K562 (cell line): Measurements from ENCODE around the gene PRKAR2B. TPM values are rescaled to one million over a fixed set of nuclear protein-coding genes. Genes with fewer than 3 reads are reported as not detected.
A peak's percentile ranks its signal among the peaks of the same experiment; 100 is the strongest.

Experiments
- CREB1 ChIP-seq, 2 experiments: sonication (generic) in 1 of 2; formaldehyde crosslinking in 1 of 2; IDR thresholded peaks; 2 replicates each; pipeline versions ENCODE4 v1.6.1 to v1.8.0; 2012 to 2022; ENCODE audit warnings: inconsistent platforms in 1 of 2, mild to moderate bottlenecking in 1 of 2, missing genetic modification reagents in 1 of 2, moderate library complexity in 1 of 2
- KAT7 ChIP-seq: sonication (generic); formaldehyde crosslinking; IDR thresholded peaks from 2 replicates; pipeline ENCODE4 v1.8.0; 2022; ENCODE audit warnings: missing genetic modification reagents, mild to moderate bottlenecking, borderline replicate concordance
- KDM2B ChIP-seq: fragments of 250-450 bp; sonication (Bioruptor Pico); IDR thresholded peaks from 2 replicates; pipeline ENCODE4 v1.8.0; 2021; ENCODE audit warnings: mild to moderate bottlenecking, moderate library complexity
- MYC ChIP-seq, 2 experiments: fragments of 250-450 bp in 1 of 2; sonication (Bioruptor Pico) in 1 of 2; IDR thresholded peaks; 2 replicates each; pipeline versions ENCODE4 v1.5.1 to v1.6.1; 2012 to 2021; ENCODE audit warnings: low read depth in 2 of 2, borderline replicate concordance in 1 of 2, improper control_type of control experiment in 1 of 2, low read length in 1 of 2, mild to moderate bottlenecking in 1 of 2, moderate library complexity in 1 of 2
- TBL1XR1 ChIP-seq, 2 experiments: IDR thresholded peaks; 2 replicates each; pipeline ENCODE4 v1.6.1; 2012; ENCODE audit warnings: improper control_type of control experiment in 2 of 2, low read length in 2 of 2, mild to moderate bottlenecking in 1 of 2
- TEAD1 ChIP-seq, 2 experiments: fragments of 450-650 bp in 1 of 2; sonication (generic) in 1 of 2; formaldehyde crosslinking; IDR thresholded peaks; 2 replicates each; pipeline versions ENCODE4 v1.4.0 to v1.8.0; 2020 to 2022; ENCODE audit warnings: mild to moderate bottlenecking in 2 of 2, missing genetic modification reagents in 1 of 2
- ZNF212 ChIP-seq: fragments of 450-650 bp; formaldehyde crosslinking; IDR thresholded peaks from 2 replicates; pipeline ENCODE4 v1.4.0; 2020; ENCODE audit warnings: mild to moderate bottlenecking
- polyA plus RNA-seq, 8 experiments: library from polyadenylated mRNA; depleted of rRNA in 4 of 8; stranded (reverse) in 5 of 8; unstranded in 3 of 8; fragments of >200 nt; fragmentation: Nextera tagmentation in 2 of 8; fragmentation: Illumina TruSeq in 1 of 8; extraction: Ambion mirVana in 2 of 8; extraction: Trizol in 1 of 8; gene quantifications; 2 replicates each; pipeline versions ENCODE4 v1.2.1 to v1.2.3, GENCODE V29; 2011 to 2014; ENCODE audit warnings: inconsistent platforms in 1 of 8, missing spikeins in 1 of 8
- total RNA-seq, 7 experiments: library from RNA; depleted of rRNA in 6 of 7; stranded (reverse); fragments of >200 nt in 6 of 7; fragmentation: Illumina TruSeq in 2 of 7; extraction: Trizol in 2 of 7; gene quantifications; 2 replicates each; pipeline versions ENCODE4 v1.2.1 to v1.2.3, GENCODE V29; 2011 to 2021; ENCODE audit warnings: low replicate concordance in 1 of 7
- TF ChIP-seq, protein P1 (sequence below): fragments of 450-650 bp; IDR thresholded peaks from 2 replicates; pipeline ENCODE4 v1.6.1; 2016; ENCODE audit warnings: mild to moderate bottlenecking, moderate library complexity
- TF ChIP-seq, protein P2 (sequence below): fragments of 450-650 bp; IDR thresholded peaks from 2 replicates; pipeline ENCODE4 v1.6.1; 2016; ENCODE audit warnings: borderline replicate concordance
- TF ChIP-seq, protein P3 (sequence below): fragments of 450-650 bp; formaldehyde crosslinking; IDR thresholded peaks from 2 replicates; pipeline ENCODE4 v1.4.0; 2020; ENCODE audit warnings: mild to moderate bottlenecking, moderate library complexity

The PRKAR2B gene
- total and polyA plus RNA-seq, 9 of the 15 experiments (the other 6 are each of a cell fraction or from before 2014, with no cell fraction given) = 59.0 to 173 (median 129) TPM

DNA sequence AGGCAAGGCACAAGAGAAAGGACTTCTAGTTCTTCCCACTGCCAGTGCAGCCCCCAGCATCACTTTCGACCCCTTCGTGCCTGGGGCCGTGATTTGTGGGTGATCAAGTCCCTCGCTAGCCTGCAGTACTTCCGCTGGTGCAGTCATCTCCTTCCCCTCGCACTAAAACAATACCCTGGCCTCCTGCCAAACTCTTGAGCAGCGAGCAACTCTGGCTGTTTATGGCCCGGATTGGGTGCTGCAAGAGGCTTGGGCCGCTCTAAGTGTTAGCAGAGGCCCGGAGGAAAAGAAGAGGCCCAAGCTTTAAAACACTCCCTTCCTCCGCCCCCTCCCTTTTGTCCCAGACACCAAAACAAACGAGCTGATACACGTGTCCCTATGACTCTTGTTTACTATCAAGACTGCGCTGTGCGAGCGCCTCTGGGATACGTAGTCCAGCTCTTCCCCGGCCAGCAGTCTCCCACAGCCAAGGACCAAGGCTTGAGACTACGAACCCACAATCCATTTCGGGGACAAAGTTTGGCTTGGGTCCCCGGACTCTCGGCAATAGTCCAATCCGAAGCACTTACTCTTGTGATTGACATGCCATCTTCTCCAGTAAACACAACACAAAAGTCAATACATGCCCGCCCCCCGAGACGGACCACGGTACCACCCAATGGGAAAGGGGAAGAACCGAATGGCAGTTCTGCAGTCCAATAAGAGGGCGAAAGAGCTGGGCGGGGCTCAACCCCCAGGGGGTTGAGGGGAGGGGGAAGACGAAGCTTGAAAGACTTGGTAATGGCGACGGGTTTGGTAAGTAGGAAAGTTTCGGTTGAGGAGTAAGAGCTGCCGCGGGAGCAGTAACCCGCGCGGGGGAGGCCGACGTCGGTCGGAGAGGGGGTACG is 124.0 kb downstream of the PRKAR2B start, which contains the start of gene HBP1 (continued):
- peak in 1 of 2 experiments; percentile 66; a peak in 2 of 4 replicates for TF ChIP-seq TBL1XR1 (IDR thresholded peaks at IDR 0.05; ENCODE audit: low read length in 2 of 2)
- peak; percentile 6 to 87; a peak in 3 of 4 replicates for TF ChIP-seq TEAD1 (CRISPR knock-in tag; IDR thresholded peaks at IDR 0.05)
- TF ChIP-seq, protein P1, sequence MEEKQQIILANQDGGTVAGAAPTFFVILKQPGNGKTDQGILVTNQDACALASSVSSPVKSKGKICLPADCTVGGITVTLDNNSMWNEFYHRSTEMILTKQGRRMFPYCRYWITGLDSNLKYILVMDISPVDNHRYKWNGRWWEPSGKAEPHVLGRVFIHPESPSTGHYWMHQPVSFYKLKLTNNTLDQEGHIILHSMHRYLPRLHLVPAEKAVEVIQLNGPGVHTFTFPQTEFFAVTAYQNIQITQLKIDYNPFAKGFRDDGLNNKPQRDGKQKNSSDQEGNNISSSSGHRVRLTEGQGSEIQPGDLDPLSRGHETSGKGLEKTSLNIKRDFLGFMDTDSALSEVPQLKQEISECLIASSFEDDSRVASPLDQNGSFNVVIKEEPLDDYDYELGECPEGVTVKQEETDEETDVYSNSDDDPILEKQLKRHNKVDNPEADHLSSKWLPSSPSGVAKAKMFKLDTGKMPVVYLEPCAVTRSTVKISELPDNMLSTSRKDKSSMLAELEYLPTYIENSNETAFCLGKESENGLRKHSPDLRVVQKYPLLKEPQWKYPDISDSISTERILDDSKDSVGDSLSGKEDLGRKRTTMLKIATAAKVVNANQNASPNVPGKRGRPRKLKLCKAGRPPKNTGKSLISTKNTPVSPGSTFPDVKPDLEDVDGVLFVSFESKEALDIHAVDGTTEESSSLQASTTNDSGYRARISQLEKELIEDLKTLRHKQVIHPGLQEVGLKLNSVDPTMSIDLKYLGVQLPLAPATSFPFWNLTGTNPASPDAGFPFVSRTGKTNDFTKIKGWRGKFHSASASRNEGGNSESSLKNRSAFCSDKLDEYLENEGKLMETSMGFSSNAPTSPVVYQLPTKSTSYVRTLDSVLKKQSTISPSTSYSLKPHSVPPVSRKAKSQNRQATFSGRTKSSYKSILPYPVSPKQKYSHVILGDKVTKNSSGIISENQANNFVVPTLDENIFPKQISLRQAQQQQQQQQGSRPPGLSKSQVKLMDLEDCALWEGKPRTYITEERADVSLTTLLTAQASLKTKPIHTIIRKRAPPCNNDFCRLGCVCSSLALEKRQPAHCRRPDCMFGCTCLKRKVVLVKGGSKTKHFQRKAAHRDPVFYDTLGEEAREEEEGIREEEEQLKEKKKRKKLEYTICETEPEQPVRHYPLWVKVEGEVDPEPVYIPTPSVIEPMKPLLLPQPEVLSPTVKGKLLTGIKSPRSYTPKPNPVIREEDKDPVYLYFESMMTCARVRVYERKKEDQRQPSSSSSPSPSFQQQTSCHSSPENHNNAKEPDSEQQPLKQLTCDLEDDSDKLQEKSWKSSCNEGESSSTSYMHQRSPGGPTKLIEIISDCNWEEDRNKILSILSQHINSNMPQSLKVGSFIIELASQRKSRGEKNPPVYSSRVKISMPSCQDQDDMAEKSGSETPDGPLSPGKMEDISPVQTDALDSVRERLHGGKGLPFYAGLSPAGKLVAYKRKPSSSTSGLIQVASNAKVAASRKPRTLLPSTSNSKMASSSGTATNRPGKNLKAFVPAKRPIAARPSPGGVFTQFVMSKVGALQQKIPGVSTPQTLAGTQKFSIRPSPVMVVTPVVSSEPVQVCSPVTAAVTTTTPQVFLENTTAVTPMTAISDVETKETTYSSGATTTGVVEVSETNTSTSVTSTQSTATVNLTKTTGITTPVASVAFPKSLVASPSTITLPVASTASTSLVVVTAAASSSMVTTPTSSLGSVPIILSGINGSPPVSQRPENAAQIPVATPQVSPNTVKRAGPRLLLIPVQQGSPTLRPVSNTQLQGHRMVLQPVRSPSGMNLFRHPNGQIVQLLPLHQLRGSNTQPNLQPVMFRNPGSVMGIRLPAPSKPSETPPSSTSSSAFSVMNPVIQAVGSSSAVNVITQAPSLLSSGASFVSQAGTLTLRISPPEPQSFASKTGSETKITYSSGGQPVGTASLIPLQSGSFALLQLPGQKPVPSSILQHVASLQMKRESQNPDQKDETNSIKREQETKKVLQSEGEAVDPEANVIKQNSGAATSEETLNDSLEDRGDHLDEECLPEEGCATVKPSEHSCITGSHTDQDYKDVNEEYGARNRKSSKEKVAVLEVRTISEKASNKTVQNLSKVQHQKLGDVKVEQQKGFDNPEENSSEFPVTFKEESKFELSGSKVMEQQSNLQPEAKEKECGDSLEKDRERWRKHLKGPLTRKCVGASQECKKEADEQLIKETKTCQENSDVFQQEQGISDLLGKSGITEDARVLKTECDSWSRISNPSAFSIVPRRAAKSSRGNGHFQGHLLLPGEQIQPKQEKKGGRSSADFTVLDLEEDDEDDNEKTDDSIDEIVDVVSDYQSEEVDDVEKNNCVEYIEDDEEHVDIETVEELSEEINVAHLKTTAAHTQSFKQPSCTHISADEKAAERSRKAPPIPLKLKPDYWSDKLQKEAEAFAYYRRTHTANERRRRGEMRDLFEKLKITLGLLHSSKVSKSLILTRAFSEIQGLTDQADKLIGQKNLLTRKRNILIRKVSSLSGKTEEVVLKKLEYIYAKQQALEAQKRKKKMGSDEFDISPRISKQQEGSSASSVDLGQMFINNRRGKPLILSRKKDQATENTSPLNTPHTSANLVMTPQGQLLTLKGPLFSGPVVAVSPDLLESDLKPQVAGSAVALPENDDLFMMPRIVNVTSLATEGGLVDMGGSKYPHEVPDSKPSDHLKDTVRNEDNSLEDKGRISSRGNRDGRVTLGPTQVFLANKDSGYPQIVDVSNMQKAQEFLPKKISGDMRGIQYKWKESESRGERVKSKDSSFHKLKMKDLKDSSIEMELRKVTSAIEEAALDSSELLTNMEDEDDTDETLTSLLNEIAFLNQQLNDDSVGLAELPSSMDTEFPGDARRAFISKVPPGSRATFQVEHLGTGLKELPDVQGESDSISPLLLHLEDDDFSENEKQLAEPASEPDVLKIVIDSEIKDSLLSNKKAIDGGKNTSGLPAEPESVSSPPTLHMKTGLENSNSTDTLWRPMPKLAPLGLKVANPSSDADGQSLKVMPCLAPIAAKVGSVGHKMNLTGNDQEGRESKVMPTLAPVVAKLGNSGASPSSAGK = no peak; the same call in 1 of the 2 replicates
- TF ChIP-seq CREB1 (IDR thresholded peaks at IDR 0.05) = peak; percentile 87
- peak; percentile 92 for TF ChIP-seq CREB1 (CRISPR knock-in tag; IDR thresholded peaks at IDR 0.05)
- peak; percentile 97; the same call in 1 of the 2 replicates for TF ChIP-seq KAT7 (CRISPR knock-in tag)
- TF ChIP-seq, protein P2, sequence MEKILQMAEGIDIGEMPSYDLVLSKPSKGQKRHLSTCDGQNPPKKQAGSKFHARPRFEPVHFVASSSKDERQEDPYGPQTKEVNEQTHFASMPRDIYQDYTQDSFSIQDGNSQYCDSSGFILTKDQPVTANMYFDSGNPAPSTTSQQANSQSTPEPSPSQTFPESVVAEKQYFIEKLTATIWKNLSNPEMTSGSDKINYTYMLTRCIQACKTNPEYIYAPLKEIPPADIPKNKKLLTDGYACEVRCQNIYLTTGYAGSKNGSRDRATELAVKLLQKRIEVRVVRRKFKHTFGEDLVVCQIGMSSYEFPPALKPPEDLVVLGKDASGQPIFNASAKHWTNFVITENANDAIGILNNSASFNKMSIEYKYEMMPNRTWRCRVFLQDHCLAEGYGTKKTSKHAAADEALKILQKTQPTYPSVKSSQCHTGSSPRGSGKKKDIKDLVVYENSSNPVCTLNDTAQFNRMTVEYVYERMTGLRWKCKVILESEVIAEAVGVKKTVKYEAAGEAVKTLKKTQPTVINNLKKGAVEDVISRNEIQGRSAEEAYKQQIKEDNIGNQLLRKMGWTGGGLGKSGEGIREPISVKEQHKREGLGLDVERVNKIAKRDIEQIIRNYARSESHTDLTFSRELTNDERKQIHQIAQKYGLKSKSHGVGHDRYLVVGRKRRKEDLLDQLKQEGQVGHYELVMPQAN = peak; percentile 95
- TF ChIP-seq KDM2B = 0 out of 2 replicates have a peak, but pooled peaks have one; percentile 62
- TF ChIP-seq, protein P3, sequence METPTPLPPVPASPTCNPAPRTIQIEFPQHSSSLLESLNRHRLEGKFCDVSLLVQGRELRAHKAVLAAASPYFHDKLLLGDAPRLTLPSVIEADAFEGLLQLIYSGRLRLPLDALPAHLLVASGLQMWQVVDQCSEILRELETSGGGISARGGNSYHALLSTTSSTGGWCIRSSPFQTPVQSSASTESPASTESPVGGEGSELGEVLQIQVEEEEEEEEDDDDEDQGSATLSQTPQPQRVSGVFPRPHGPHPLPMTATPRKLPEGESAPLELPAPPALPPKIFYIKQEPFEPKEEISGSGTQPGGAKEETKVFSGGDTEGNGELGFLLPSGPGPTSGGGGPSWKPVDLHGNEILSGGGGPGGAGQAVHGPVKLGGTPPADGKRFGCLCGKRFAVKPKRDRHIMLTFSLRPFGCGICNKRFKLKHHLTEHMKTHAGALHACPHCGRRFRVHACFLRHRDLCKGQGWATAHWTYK = 0 out of 2 replicates have a peak, but pooled peaks have one; percentile 21
- peak; percentile 92 for TF ChIP-seq MYC (IDR thresholded peaks at IDR 0.05; ENCODE audit: low read depth, low read length)
- no peak for TF ChIP-seq MYC (CRISPR knock-in tag; IDR thresholded peaks at IDR 0.05; ENCODE audit: borderline replicate concordance, low read depth)
- TF ChIP-seq ZNF212 (CRISPR knock-in tag) = no peak
